ENCODE data around the gene KLHL24. TPM values are rescaled to one million over a fixed set of nuclear protein-coding genes. Genes with fewer than 3 reads are reported as not detected.
"Not testable (repeated sequence)": the region's sequence is repeated elsewhere in the genome, so short reads cannot be mapped to it uniquely, and the experiment has no call there.

Gene KLHL24
- total RNA-seq, 1 experiment from 2014 or later = 38.9 TPM

DNA sequence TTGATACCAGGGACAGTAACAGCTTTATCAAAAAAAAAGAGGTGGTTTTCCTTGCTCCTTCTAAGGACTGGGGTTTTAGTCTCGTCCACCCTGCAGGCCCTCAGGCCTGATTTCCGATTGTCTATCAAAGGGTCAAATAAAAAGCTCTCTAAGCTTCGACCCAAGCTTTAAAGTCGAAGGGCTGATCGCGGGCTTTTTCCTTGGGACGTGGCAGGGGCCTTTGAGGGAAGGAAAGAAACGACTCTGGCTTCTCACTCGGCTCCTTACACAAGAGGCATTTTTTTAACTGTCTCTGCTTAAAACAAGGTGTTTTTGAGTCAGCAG, 354 bp upstream of the KLHL24 start:
- DNase-seq (ENCODE audit: low spot score) = no peak

DNA sequence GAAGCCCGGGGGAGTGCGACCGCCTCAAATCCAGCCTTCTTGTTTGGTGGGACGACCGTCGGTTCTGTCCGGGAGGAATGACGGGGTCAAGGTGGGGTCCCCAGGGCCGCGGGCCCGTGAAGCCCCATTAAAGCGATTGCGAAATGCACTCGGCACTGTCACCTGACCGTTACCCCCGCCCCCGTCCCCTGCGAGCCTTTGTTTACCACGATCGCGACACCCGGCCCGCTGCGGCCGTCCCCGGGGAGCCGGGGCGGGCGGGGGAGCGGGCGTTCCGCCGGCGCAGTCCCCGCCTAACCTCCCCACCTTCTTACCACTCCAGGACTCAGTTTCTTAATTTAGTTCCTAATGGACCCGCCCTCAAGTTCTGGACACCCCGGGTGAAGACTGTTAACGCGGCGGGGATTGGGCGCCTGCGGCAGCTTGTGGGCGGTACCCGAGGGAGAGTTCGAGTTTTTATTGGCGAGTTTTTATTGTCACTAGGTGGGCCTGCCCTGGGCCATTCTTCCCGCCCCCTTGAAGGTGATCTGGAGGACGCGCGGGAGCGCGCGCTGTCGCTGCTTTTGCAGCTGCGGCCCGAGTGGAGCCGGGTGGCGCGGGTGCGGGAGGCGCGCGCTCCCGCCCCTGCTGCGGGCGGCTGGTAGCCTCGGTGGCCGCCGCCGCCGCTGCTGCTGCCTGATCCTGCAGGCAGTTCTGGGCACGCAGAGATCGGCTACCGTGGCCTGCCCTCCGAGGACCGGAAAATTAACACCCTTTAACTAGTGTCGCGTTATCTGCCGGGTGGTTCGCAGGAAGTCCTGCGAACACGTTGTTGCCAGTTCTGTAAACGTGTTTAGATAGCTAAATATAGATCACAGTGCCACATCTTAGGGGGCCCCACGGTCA, 1.0 kb downstream of the KLHL24 start:
- peak; percentile 94 for DNase-seq (ENCODE audit: low spot score)

DNA sequence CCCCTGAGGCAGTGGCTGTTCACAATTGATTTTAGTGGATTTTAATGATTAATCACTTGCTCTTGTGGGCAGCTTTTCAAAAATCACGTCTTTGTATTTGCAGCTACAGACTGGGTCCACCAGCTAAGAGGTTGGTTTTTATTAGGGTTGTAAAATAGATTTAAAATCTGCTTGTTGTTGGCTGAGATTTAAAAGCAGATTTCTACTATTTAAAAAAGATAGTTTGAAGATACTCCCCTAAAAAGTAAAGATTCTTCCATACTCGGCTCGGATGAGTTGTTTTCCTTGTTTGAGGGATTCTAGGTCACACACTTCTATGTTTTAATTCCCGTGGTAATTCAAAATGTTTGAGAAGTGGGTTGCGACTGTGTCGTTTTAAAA, 1.7 kb downstream of the KLHL24 start:
- DNase-seq (ENCODE audit: low spot score) = no peak

DNA sequence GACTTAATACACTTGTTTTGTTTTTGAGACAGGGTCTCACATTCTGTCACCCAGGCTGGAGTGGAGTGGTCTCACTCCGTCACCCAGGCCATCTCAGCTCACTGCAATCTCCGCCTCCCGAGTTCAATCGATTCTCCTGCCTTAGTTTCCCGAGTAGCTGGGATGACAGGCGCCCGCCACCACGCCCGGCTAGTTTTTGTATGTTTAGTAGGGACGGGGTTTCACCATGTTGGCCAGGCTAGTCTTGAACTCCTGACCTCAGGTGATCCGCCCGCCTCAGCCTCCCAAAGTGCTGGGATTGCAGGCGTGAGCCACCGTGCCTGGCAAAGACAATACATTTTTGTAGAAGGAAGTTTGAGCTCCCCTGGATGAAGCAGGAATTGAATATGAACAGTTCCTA, 2.2 kb downstream of the KLHL24 start:
- not testable (repeated sequence) for DNase-seq (ENCODE audit: low spot score)

DNA sequence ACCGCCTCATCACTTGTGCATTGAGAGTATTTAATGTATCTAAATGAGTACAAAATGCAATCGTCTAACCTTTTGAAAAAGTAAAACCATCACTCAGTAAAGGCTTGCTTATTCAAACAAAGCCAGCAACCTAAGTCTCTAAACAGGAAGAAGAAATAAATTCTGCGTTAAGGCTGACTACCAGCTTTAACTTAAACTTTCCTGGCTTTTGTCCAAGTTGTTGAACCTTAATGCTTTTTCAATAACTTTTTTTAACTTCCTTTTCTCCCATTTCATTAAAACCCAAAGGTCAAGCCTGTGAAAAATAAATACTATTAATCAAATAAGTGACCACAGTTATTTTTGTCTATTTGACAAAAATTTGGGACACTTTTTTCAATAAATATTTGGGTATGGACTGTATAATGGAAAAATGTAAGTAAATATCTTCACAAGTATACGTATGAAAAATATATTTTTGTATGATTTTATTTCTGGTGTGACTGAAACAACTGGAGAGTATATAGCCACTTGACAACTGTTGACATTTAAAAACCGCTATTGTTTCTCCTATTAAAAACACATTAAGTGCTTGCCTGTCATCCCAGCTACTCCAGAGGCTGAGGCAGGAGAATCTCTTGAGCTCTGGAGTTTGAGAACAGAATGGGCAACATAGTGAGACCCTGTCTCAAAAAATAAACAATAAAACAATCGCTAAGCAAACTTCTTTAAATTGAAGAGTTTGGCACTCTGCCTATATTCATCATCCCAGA, 2.9 kb downstream of the KLHL24 start:
- no peak for DNase-seq (ENCODE audit: low spot score)

DNA sequence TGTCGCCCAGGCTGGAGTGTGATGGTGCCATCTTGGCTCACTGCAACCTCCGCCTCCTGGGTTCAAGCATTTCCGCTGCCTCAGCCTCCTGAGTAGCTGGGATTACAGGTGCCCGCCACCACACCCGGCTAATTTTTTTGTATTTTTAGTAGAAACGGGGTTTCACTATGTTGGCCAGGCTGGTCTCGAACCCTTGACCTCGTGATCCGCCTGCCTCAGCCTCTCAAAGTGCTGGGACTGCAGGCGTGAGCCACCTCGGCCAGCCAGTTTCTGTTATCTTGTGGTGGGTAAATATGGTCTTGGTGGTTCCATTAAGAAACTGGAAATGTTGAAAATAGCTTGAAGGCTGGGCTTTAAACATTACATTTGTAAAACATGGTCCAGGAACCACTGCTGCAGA, 5.2 kb downstream of the KLHL24 start:
- DNase-seq (ENCODE audit: low spot score) = not testable (repeated sequence)

DNA sequence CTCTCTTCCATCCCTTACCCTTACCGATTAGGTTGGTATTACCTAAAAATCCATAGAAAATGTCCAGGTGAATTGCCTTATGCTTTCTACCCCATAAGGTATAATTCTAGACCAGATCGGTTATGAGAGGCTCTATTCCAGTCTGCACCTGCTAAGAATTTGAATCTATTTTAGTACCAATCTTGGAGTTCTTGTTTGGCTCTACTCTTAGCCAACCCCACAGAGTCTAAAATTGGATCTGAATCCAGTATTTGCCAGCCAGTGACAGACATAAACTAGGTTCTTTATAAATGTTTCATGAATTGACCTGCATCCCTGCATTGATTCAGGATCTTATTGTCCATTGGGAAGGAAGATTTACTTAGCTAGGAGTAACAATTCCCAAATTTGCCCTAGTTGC, 6.5 kb downstream of the KLHL24 start:
- no peak for DNase-seq (ENCODE audit: low spot score)

DNA sequence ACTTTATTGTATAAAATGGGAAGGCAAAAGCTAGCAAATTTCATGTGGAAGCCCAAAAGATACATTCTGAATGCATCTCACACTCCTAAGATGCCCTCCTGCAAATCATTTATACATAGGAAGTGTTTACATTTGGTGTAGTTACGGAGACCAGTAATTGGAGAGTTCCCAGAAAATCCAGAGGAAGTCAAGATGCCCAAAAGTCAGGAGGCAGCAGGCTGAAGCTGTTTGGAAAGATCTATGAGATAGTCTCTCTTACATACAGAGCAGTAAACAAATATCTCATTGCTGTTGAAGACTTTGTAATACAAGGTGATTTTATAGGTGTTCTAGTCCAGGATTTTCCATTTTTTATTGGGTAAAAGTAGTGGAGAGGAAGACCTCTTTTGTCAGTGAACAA, 8.8 kb downstream of the KLHL24 start:
- no peak for DNase-seq (ENCODE audit: low spot score)

DNA sequence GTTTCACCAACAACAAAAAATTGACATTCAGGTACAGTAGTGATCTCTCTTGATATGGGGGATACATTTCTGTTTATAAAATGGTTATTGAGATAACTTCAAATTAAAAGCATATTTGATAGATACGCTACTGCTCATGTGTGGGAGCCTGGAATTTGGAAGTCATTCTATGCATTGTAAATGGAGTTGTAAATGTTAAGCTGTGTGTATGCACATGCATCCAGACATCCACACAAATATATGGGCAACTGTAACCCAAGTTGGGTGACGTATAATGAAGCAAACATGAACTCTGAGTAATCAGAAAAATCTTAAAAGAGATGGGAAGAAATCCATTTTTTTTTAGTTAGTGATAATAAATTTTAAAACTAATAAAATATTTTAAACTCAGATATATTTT, 9.8 kb downstream of the KLHL24 start:
- DNase-seq (ENCODE audit: low spot score) = no peak

DNA sequence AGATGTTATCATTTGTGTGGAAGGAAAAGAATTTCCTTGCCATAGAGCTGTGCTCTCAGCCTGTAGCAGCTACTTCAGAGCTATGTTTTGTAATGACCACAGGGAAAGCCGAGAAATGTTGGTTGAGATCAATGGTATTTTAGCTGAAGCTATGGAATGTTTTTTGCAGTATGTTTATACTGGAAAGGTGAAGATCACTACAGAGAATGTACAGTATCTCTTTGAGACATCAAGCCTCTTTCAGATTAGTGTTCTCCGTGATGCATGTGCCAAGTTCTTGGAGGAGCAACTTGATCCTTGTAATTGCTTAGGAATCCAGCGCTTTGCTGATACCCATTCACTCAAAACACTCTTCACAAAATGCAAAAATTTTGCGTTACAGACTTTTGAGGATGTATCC, 15.1 kb downstream of the KLHL24 start:
- DNase-seq (ENCODE audit: low spot score) = no peak

DNA sequence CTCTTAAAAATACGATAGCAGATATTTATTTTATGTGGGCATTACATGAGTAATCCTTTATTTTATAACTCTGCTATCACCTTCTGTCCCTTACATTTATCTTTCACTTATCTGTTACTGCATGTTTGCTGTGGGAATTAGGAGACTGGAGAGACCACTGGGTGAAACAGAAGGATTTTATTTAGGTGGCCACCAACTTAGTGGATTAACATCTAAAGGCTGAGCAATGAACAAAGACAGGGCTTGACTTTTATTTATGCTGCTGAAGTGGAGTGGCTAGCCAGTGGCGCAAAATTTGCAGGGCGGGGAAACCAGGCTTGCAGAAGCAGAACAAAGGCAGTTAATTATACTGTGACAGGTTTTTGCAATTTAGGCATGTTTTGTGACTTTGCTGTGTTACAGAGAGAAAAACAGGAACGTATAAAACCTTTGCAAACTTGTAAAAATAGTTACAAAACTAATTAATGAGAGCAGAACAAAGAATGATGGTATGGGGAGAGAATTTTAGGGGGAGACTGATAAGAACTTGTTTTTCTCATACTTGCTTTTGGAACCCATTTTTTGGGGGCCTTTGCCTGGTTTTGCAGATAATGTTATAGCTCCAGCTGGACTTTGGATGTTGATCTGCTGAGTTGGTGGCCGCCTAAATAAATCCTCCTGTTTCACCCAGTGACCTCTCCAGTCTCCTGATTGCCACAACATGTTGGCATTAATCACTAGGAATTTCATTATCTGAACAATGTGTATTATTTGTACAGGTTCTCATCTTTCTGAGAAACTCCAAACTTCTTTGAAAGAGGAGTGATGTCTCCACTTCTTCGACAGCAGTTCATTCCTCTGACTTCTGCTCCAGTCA, 18.0 kb downstream of the KLHL24 start:
- no peak for DNase-seq (ENCODE audit: low spot score)

DNA sequence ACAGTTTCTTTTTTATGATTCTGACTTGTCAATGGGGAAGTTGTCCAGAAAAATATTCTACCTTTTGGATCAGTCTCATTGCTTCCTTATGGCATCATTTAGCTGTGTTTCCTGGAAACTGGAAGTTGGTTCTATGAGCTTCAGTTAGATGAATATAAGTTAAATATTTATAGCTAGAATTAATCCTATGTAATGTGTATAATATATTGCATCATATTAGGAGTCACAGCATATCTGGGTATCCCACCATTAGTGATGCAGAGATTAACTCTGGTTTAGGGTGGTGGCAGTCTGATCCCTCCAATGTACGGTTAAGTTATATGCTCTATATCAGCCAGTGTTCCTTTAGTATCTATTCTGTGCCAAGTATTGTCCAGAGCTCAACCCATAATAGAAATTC, 19.3 kb downstream of the KLHL24 start:
- no peak for DNase-seq (ENCODE audit: low spot score)

DNA sequence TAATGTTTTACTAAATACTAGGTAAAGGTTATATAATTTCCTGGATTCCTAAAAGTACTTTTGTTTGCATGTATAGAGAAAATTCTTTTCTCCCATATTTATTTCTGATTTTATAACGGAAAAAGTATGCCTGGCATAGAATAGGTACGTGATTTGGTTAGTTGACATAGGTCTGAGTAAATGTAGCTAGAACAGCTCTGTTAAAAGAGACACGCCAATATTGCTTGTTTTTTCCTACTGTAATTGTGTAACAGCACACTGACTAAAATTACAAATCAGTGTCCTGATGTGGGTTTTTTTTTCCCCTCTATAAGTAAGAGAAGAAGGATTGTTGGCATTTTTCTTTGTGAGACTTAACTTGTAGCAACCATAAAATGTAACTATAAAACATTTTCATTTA, 26.7 kb downstream of the KLHL24 start:
- no peak for DNase-seq (ENCODE audit: low spot score)

DNA sequence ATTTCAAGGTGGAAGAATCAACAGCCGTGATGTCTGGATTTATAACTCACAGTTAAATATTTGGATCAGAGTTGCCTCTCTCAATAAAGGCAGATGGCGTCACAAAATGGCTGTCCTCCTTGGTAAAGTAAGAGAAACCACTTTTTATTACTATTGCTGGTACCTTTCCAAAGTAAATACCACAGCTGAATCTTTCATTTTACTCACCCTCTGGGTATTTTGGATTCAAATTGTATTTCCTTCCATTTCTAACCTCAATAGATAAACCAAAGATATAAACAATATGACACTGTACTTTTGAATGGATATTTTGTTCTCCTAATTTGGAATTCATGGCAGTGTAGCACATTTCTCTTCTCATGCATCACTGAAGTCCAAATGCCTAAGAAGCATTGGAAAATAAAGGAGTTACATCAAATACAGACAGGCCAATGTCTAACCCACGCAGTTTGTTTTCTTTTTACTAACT, 29.5 kb downstream of the KLHL24 start:
- peak; percentile 97 for DNase-seq (ENCODE audit: low spot score)

DNA sequence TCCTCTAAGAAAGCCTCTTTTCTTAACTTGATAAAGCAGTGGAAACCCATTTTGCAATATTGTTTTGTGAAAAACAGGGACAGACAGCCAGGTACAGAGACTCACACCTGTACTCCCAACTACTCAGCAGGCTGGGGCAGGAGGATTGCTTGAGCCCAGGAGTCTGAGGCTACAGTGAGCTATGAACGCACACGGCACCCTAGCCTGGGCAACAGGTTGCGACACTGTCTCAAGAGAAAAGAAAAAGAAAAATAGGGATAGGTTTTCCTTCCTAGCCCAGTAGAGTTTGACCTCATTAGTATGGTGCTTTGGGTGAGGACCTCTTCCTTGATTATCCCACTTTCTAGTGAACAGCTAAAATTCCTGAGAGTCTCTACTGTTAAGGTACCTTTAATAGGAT, 44.6 kb downstream of the KLHL24 start:
- DNase-seq (ENCODE audit: low spot score) = no peak

DNA sequence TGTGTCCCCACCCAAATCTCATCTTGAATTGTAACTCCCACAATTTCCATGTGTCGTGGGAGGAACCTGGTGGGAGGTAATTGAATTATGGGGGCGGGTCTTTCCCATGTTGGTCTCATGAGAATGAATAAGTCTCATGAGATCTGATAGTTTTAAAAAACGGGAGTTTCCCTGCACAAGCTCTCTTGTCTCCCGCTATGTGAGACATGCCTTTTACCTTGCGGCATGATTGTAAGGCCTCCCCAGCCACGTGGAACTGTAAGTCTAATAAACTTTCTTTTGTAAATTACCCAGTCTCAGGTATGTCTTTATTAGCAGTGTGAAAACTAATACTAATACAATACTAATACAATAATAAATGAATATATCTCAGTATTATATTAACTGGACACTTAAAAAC, 52.3 kb downstream of the KLHL24 start:
- no peak for DNase-seq (ENCODE audit: low spot score)

DNA sequence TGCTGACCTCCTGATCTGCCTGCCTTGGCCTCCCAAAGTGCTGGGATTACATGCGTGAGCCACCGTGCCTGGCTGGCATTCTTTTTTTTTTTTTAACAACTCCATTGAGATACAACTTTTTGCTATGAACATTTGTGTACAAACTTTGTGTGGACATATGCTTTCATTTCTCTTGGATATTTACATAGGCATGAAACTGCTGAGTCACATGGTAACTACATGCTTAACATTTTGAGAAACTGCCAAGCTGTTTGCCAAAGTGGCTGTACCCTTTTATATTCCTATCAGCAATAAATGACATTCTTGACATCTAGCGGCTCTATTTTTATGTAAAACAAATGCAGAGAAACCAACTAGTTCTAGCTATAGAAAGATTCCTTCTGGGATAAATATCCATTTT, 53.5 kb downstream of the KLHL24 start:
- peak; percentile 27 for DNase-seq (ENCODE audit: low spot score)

DNA sequence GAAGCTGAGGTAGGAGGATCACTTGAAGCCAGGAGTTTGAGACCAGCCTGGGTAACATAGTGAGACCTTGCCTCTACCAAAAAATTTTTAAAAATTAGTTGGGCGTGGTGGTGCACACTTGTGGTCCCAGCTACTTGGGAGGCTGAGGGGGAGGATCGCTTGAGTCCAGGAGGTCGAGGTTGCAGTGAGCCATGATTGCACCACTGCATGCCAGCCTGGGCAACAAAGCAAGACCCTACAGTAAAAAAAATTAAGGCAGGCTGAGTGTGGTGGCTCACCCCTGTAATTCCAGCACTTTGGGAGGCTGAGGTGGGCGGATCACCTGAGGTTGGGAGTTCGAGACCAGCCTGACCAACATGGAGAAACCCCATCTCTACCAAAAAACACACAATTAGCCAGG, 54.2 kb downstream of the KLHL24 start:
- DNase-seq (ENCODE audit: low spot score) = not testable (repeated sequence)

DNA sequence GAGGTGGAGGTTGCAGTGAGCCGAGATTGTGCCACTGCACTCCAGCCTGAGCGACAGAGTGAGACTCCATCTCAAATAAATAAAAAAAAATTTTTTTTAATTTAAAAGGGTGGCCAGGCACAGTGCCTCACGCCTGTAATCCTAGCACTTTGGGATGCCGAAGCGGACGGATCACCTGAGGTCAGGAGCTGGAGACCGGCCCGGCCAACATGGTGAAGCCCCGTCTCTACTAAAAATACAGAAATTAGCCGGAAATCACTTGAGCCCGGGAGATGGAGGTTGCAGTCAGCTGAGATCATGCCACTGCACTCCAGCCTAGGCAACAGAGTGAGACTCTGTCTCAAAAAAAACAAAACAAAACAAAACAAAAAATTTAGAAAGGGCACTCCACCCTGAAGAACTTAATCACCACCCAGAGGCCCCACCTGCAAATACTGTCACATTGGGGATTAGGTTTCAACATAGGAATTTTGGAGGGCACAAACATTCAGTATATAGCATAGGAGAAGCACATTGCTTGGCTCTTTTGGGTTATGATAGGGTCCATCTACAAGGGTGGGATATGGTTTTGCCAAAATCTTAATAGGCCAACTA, 55.1 kb downstream of the KLHL24 start:
- DNase-seq (ENCODE audit: low spot score) = no peak

DNA sequence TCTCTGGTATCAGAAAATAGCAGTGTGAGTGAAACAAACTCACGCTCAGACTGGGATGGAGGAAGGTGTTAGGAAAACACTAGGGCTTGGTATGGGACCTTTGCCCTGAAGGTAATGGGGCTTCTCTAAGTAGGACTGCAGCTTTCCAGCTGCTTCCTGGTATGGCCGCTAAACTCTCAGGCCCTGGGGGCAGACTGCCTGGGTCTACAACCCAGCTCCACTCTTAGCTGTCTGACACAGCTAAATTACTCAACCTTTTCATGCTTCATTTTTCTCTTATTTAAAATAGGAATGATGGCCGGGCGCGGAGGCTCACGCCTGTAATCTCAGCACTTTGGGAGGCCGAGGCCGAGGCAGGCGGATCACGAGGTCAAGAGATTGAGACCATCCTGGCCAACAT, 57.0 kb downstream of the KLHL24 start:
- DNase-seq (ENCODE audit: low spot score) = no peak

DNA sequence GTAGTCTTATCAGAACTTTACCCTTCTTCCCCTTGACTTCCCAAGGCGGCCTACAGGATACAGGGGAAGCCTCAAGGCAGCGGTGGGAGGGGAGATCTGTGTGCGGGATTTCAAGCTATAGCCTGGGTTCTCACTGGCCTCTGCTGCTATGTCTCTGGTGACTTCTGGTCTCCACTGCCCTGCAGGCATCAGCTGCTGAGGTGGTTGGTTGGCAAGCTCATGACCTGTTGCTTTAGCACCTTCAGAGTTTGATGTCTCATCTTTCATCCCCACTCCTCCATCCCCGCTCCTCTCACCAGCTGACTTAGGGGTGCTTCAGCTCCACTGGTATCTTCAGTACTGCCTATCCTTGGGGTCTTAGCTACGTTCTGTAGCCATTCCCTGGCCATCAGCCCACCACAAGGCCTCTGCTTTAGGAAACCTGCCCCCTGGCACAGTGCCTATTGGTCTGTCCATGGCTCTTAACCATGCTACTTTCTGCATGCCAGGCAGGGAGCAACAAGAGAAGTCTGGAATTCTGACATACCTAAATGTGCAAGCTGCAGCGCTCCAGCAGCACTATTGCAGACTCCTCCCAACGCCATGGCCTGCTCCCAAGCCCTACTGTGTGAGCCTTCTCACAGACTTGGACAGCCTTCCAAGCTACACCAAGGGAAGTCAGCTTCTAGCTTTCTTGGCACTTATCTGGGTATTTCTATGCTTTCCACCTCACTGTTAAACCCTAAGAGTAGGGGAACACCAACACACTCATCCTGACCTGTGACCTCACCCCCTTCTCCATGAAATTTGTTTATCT, 60.3 kb downstream of the KLHL24 start:
- peak; percentile 16 for DNase-seq (ENCODE audit: low spot score)
